ENCODE results near the gene OXTR. TPM values are rescaled to one million over a fixed set of nuclear protein-coding genes. Genes with fewer than 3 reads are reported as not detected.
"Not testable (repeated sequence)": the region's sequence is repeated elsewhere in the genome, so short reads cannot be mapped to it uniquely, and the experiment has no call there.

The OXTR gene
- total RNA-seq, 4 donors from 2014 or later: 0.42 to 3.6 (median 1.6) TPM

- no peaks in the 10 kb centered on the region for H3K4me1 ChIP-seq
- DNase-seq (ENCODE audit: extremely low spot score): no peak
- WGBS: 83% methylated on average over 9 of the region's 9 CpGs
- no peak overlapping the region for H3K4me3 ChIP-seq
- intact Hi-C loops (cut with DNase I): no loop called here
- H3K9me3 ChIP-seq: peaks cover 0 to 11% (median 9%) of the 10 kb centered on the region in 4 donors
- TF ChIP-seq EP300 (IDR thresholded peaks at IDR 0.05) (no peak), POLR2A (IDR thresholded peaks at IDR 0.05; ENCODE audit: low read depth) (no peak), POLR2AphosphoS5 (IDR thresholded peaks at IDR 0.05) (no peak)
- TF ChIP-seq, protein P1, sequence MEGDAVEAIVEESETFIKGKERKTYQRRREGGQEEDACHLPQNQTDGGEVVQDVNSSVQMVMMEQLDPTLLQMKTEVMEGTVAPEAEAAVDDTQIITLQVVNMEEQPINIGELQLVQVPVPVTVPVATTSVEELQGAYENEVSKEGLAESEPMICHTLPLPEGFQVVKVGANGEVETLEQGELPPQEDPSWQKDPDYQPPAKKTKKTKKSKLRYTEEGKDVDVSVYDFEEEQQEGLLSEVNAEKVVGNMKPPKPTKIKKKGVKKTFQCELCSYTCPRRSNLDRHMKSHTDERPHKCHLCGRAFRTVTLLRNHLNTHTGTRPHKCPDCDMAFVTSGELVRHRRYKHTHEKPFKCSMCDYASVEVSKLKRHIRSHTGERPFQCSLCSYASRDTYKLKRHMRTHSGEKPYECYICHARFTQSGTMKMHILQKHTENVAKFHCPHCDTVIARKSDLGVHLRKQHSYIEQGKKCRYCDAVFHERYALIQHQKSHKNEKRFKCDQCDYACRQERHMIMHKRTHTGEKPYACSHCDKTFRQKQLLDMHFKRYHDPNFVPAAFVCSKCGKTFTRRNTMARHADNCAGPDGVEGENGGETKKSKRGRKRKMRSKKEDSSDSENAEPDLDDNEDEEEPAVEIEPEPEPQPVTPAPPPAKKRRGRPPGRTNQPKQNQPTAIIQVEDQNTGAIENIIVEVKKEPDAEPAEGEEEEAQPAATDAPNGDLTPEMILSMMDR (IDR thresholded peaks at IDR 0.05): no peak
- H3K27me3 ChIP-seq: no peaks in the 10 kb centered on the region
- no peaks in the 10 kb centered on the region for H3K36me3 ChIP-seq
- no peak overlapping the region for H3K27ac ChIP-seq (replicated peaks in 1 of 4)
These were observed 41.6 kb downstream of the OXTR start for GRCh38 chr3:8727605-8728512.

GRCh38 chr3:8724108-8724752 lies 45.2 kb downstream of the OXTR start:
- Histone ChIP-seq H3K9me3 (peaks cover 0 to 11% (median 9%) of the 10 kb centered on the region in 4 donors), H3K36me3 (no peaks in the 10 kb centered on the region), H3K27ac (replicated peaks in 1 of 4) (no peak overlapping the region), H3K4me1 (no peaks in the 10 kb centered on the region), H3K27me3 (no peaks in the 10 kb centered on the region), H3K4me3 (no peak overlapping the region)
- intact Hi-C loops (cut with DNase I): no loop called here
- 90% methylated on average over 3 of the region's 3 CpGs for WGBS
- no peak for DNase-seq (ENCODE audit: extremely low spot score)
- TF ChIP-seq POLR2A (IDR thresholded peaks at IDR 0.05; ENCODE audit: low read depth): no peak

DNA sequence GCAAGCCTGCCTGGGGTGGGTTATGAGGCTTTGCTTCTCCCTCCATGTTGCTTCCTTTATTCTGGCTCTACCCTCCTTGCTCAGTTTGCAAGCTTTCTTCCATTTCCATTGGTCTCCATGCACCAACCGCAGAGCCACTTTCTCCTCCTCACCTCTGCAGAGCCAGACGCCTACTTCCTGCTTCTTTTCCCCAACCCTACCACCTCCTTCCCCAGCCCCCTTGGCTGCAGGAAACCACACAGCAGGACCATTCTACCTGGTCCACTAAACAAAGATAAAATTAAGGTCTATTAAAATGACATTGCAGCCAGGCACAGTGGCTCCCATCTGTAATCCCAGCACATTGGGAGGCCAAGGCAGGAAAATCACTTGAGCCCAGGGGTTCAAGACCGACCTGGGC lies 45.8 kb downstream of the OXTR start:
- Histone ChIP-seq H3K4me1 (no peaks in the 10 kb centered on the region), H3K9me3 (peaks cover 0 to 11% (median 9%) of the 10 kb centered on the region in 4 donors), H3K27ac (replicated peaks in 1 of 4) (no peak overlapping the region), H3K27me3 (no peaks in the 10 kb centered on the region), H3K36me3 (no peaks in the 10 kb centered on the region), H3K4me3 (no peak overlapping the region)
- DNase-seq (ENCODE audit: extremely low spot score): no peak
- intact Hi-C loops (cut with DNase I): no loop called here
- TF ChIP-seq EP300 (IDR thresholded peaks at IDR 0.05) (no peak), POLR2A (IDR thresholded peaks at IDR 0.05; ENCODE audit: low read depth) (no peak), POLR2AphosphoS5 (IDR thresholded peaks at IDR 0.05) (no peak)
- TF ChIP-seq, protein P1 (IDR thresholded peaks at IDR 0.05): no peak
- 72% methylated on average over 3 of the region's 3 CpGs for WGBS

DNA sequence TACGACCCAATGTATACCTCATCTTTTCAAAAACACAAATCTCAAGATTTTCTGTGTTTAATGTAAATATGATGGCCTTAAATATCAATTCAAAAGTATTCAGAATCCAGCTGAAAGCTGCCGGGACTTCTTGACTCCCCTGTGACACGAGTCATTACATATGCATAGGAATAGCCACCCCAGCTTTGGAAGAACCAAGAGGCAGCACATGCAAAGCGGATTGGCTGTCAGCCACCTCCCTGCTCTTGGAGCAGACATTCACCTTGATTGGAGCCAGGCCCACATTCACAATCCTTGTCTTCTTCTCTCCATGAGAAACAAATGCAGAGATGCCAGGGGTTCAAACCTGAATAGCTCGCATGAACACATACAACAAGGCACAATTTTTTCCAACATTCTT lies 46.6 kb downstream of the OXTR start:
- H3K27me3 ChIP-seq: no peaks in the 10 kb centered on the region
- WGBS: 66% methylated on average over 5 of the region's 5 CpGs
- H3K4me3 ChIP-seq: no peak overlapping the region
- DNase-seq (ENCODE audit: extremely low spot score): no peak
- intact Hi-C loops (cut with DNase I): no loop called here
- H3K27ac ChIP-seq (replicated peaks in 1 of 4): no peak overlapping the region
- no peaks in the 10 kb centered on the region for H3K36me3 ChIP-seq
- H3K4me1 ChIP-seq: no peaks in the 10 kb centered on the region
- H3K9me3 ChIP-seq: peaks cover 0 to 11% (median 9%) of the 10 kb centered on the region in 4 donors
- TF ChIP-seq EP300 (IDR thresholded peaks at IDR 0.05): no peak
- TF ChIP-seq POLR2A (IDR thresholded peaks at IDR 0.05; ENCODE audit: low read depth): no peak
- no peak for TF ChIP-seq POLR2AphosphoS5 (IDR thresholded peaks at IDR 0.05)
- TF ChIP-seq, protein P1 (IDR thresholded peaks at IDR 0.05): no peak

- H3K36me3 ChIP-seq; H3K4me1 ChIP-seq; H3K9me3 ChIP-seq; H3K27ac ChIP-seq (replicated peaks in 1 of 4); DNase-seq (ENCODE audit: extremely low spot score); H3K27me3 ChIP-seq; H3K4me3 ChIP-seq; intact Hi-C loops (cut with DNase I): not testable (repeated sequence)
- 91% methylated on average over 12 of the region's 12 CpGs for WGBS
These were observed 53.7 kb downstream of the OXTR start for GRCh38 chr3:8715757-8716156.

Data from esophagus muscularis mucosa (tissue), 4 donors.